HG03280 (cell line): Measurements from ENCODE around the gene ACSL4.
"Not testable (repeated sequence)": the region's sequence is repeated elsewhere in the genome, so short reads cannot be mapped to it uniquely, and the experiment has no call there.

Source experiments
- ATAC-seq: cut with Tn5 transposase; IDR thresholded peaks from one replicate; pipeline ENCODE4 v1.9.1; 2021; ENCODE audit warnings: mild to moderate bottlenecking, moderate library complexity; ENCODE audit not compliant: unreplicated experiment

The ACSL4 gene

GRCh38 chrX:109732017-109732801 is 848 bp downstream of the ACSL4 start:
- peak; percentile 24 for ATAC-seq

GRCh38 chrX:109728173-109728535 is 4.9 kb downstream of the ACSL4 start:
- ATAC-seq, result no peak

- not testable (repeated sequence) for ATAC-seq
Measured at GRCh38 chrX:109724971-109725370, 8.1 kb downstream of the ACSL4 start.

- ATAC-seq, result no peak
Measured at GRCh38 chrX:109720947-109721346, 12.1 kb downstream of the ACSL4 start.

- ATAC-seq, result no peak
Measured at GRCh38 chrX:109719264-109719663, 13.8 kb downstream of the ACSL4 start.

- no peak for ATAC-seq
Measured at GRCh38 chrX:109716431-109717028, 16.5 kb downstream of the ACSL4 start.

GRCh38 chrX:109714340-109714958 is 18.6 kb downstream of the ACSL4 start:
- no peak for ATAC-seq

- no peak for ATAC-seq
Measured at GRCh38 chrX:109710181-109710580, 22.9 kb downstream of the ACSL4 start.

GRCh38 chrX:109709129-109709631 is 23.9 kb downstream of the ACSL4 start:
- peak; percentile 55 for ATAC-seq

GRCh38 chrX:109707720-109708119 is 25.3 kb downstream of the ACSL4 start:
- ATAC-seq, result no peak

GRCh38 chrX:109707319-109707718 is 25.7 kb downstream of the ACSL4 start:
- ATAC-seq, result no peak

GRCh38 chrX:109704563-109704962 is 28.5 kb downstream of the ACSL4 start:
- peak; percentile 79 for ATAC-seq

- ATAC-seq, result no peak
Measured at GRCh38 chrX:109697855-109698254, 35.2 kb downstream of the ACSL4 start.

- ATAC-seq, result no peak
Measured at GRCh38 chrX:109696146-109696740, 36.8 kb downstream of the ACSL4 start.

- ATAC-seq, result no peak
Measured at GRCh38 chrX:109695637-109696036, 37.4 kb downstream of the ACSL4 start.

- no peak for ATAC-seq
Measured at GRCh38 chrX:109691752-109692151, 41.3 kb downstream of the ACSL4 start.

- no peak for ATAC-seq
Measured at GRCh38 chrX:109691277-109691676, 41.8 kb downstream of the ACSL4 start.

GRCh38 chrX:109687903-109688302 is 45.2 kb downstream of the ACSL4 start:
- ATAC-seq, result no peak

GRCh38 chrX:109685656-109686078 is 47.4 kb downstream of the ACSL4 start:
- no peak for ATAC-seq

- no peak for ATAC-seq
Measured at GRCh38 chrX:109684136-109684535, 48.9 kb downstream of the ACSL4 start.

GRCh38 chrX:109681475-109682081 is 51.5 kb downstream of the ACSL4 start:
- no peak for ATAC-seq
